PC-3 (cell line): Measurements from ENCODE around the gene TM4SF18. TPM values are rescaled to one million over a fixed set of nuclear protein-coding genes. Genes with fewer than 3 reads are reported as not detected.

Experiments
- ATAC-seq: fragments of 200-7000 bp; cut with Tn5 transposase; 2 replicates; pipeline ENCODE4 v1.9.1; 2020; ENCODE audit warnings: mild to moderate bottlenecking, moderate library complexity
- BruUV-seq: library from RNA; stranded (reverse); fragments of 400-500 nt; replicated peaks from 2 replicates; lab custom pipeline; 2021; lab: Mats Ljungman, UMichigan
- CTCF ChIA-PET: fragments of 300-600 bp; sonication (Branson Sonifier 250); formaldehyde crosslinking; loops from one replicate; lab custom pipeline; 2022; ENCODE audit warnings: antibody characterized with exemption; lab: Charles Lee
- POLR2A ChIA-PET: fragments of 300-600 bp; sonication (Branson Sonifier 250); formaldehyde crosslinking; loops from one replicate; lab custom pipeline; 2022; ENCODE audit warnings: antibody characterized with exemption; ENCODE audit not compliant: unreplicated experiment; lab: Charles Lee
- DNase-seq: peaks from one replicate; pipeline ENCODE4 v3.0.0-alpha.2; 2015
- H2AFZ ChIP-seq: fragments of 300-600 bp; sonication (generic); 2 replicates; pipeline ENCODE4 v1.6.0; 2016; ENCODE audit warnings: antibody characterized with exemption, low read length
- H3F3A ChIP-seq: fragments of 300-600 bp; sonication (generic); one replicate; pipeline ENCODE4 v1.6.0; 2017; ENCODE audit warnings: antibody characterized with exemption, low read length, control low read depth, mild to moderate bottlenecking; ENCODE audit not compliant: unreplicated experiment
- H3K27ac ChIP-seq: fragments of 300-600 bp; sonication (generic); 2 replicates; pipeline ENCODE4 v1.5.1; 2016; ENCODE audit warnings: mild to moderate bottlenecking, low read length
- H3K27me3 ChIP-seq: fragments of 300-600 bp; sonication (generic); 2 replicates; pipeline ENCODE4 v1.6.1; 2016; ENCODE audit warnings: low read length, mixed read lengths
- H3K36me3 ChIP-seq: fragments of 300-600 bp; sonication (generic); 2 replicates; pipeline ENCODE4 v1.6.1; 2016; ENCODE audit warnings: low read depth, mixed run types, low read length, mixed read lengths
- H3K4me1 ChIP-seq: fragments of 300-600 bp; sonication (generic); 2 replicates; pipeline ENCODE4 v1.5.1; 2016; ENCODE audit warnings: low read length; ENCODE audit not compliant: insufficient read depth
- H3K4me2 ChIP-seq: fragments of 300-600 bp; sonication (generic); 2 replicates; pipeline ENCODE4 v1.6.0; 2016; ENCODE audit warnings: low read length
- H3K4me3 ChIP-seq: fragments of 300-600 bp; sonication (generic); 2 replicates; pipeline ENCODE4 v1.5.1; 2016; ENCODE audit warnings: mild to moderate bottlenecking, low read length, mixed read lengths
- H3K79me2 ChIP-seq: fragments of 300-600 bp; sonication (generic); 2 replicates; pipeline ENCODE4 v1.6.1; 2017; ENCODE audit warnings: low read length, mixed read lengths
- H3K9ac ChIP-seq: fragments of 300-600 bp; sonication (generic); 2 replicates; pipeline ENCODE4 v1.6.0; 2016; ENCODE audit warnings: mild to moderate bottlenecking, low read length
- H3K9me2 ChIP-seq: fragments of 300-600 bp; sonication (generic); replicated peaks from 2 replicates; pipeline ENCODE4 v1.6.1; 2016; ENCODE audit warnings: mixed run types, low read length, mixed read lengths
- H3K9me3 ChIP-seq: fragments of 300-600 bp; sonication (generic); 2 replicates; pipeline ENCODE4 v1.6.1; 2016; ENCODE audit warnings: low read length, mixed read lengths
- H4K20me1 ChIP-seq: fragments of 300-600 bp; sonication (generic); 2 replicates; pipeline ENCODE4 v1.6.1; 2016; ENCODE audit warnings: low read length, mixed read lengths
- CTCF ChIP-seq: fragments of 300-600 bp; sonication (generic); conservative IDR thresholded peaks from 2 replicates; pipeline ENCODE4 v1.5.1; 2017; ENCODE audit warnings: antibody characterized with exemption, low read depth, mild to moderate bottlenecking, low read length
- EZH2 ChIP-seq: fragments of 300-600 bp; sonication (generic); IDR thresholded peaks from one replicate; pipeline ENCODE4 v1.6.1; 2017; ENCODE audit warnings: antibody characterized with exemption, mild to moderate bottlenecking, low read length; ENCODE audit not compliant: unreplicated experiment
- EZH2phosphoT487 ChIP-seq: fragments of 300-600 bp; sonication (generic); IDR thresholded peaks from 2 replicates; pipeline ENCODE4 v1.6.1; 2018; ENCODE audit warnings: mild to moderate bottlenecking, antibody characterized with exemption, low read length, borderline replicate concordance
- intact Hi-C: fragments of 100-400 bp; cut with micrococcal nuclease; formaldehyde crosslinking; loops from 2 replicates; pipeline ENCODE4 v1.9.0; 2023
- total RNA-seq: library from RNA; depleted of rRNA; stranded (reverse); fragments of >200 nt; gene quantifications from 2 replicates; pipeline ENCODE4 v1.2.3, GENCODE V29; 2014

The TM4SF18 gene
- total RNA-seq, 1 experiment from 2014 or later = 0.40 TPM

GRCh38 chr3:149353581-149354184, 20.2 kb upstream of the TM4SF18 start:
- ATAC-seq = no peak
- DNase-seq = no peak
- peaks cover 9% of the 10 kb centered on the region; the same call in 1 of the 2 replicates for H3K4me1 ChIP-seq
- H4K20me1 ChIP-seq = no peaks in the 10 kb centered on the region
- no peaks in the 10 kb centered on the region for H3K9me3 ChIP-seq
- no peak overlapping the region for H3K27ac ChIP-seq
- POLR2A ChIA-PET = interaction anchor here (0.7 kb wide), 1 partner anchor 19 kb away, joined by 4 read pairs; no protein-coding TSS in a partner anchor
- H3K4me2 ChIP-seq = no peak overlapping the region
- no peak overlapping the region for H2AFZ ChIP-seq
- TF ChIP-seq EZH2 (no peak), EZH2phosphoT487 (no peak), CTCF (no peak)
- intact Hi-C loops = loop anchor here (2.0 kb wide), 1 partner anchor 13 kb away; no protein-coding TSS in a partner anchor
- H3K4me3 ChIP-seq = no peak overlapping the region
- CTCF ChIA-PET = no interaction called here
- no peaks in the 10 kb centered on the region for H3K36me3 ChIP-seq
- no peaks in the 10 kb centered on the region for H3F3A ChIP-seq
- no peaks in the 10 kb centered on the region for H3K27me3 ChIP-seq
- H3K9me2 ChIP-seq = no peaks in the 10 kb centered on the region
- H3K9ac ChIP-seq = peak overlapping the region; percentile 32; the same call in 1 of the 2 replicates
- no peaks in the 10 kb centered on the region for H3K79me2 ChIP-seq
- no TSS peak for BruUV-seq

DNA sequence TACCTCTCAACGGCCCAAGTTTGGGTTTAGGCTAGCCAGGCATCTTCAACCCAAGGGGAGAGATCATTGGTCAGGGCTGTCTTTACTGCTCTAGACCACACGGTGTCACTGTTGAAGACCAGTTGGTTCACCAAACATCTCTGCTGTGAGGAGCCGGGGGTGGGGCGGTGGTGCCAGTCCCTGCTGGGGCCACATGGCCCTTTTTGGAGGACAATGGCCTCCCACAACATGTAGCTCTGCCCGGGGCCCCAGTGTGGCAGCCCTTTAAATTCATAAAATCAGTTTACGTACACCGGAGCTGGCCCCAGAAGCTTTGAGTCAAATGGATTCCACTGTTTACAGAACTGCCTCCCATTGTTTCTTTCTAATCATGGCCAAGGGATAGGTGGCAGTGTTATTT, 19.1 kb upstream of the TM4SF18 start:
- ATAC-seq = peak; percentile 93
- peak; percentile 84 for DNase-seq
- Histone ChIP-seq H3K9me3 (no peaks in the 10 kb centered on the region), H3K4me3 (no peak overlapping the region), H2AFZ (peak overlapping the region; percentile 53), H3K27me3 (no peaks in the 10 kb centered on the region), H3K4me1 (peaks cover 9% of the 10 kb centered on the region; the same call in 1 of the 2 replicates), H3K79me2 (no peaks in the 10 kb centered on the region), H3K9me2 (no peaks in the 10 kb centered on the region), H3K9ac (peak overlapping the region; percentile 32), H4K20me1 (no peaks in the 10 kb centered on the region), H3K4me2 (no peak overlapping the region), H3K36me3 (no peaks in the 10 kb centered on the region), H3K27ac (peak overlapping the region; percentile 38), H3F3A (no peaks in the 10 kb centered on the region)
- ChIA-PET CTCF (interaction anchor here (0.5 to 0.6 kb wide), 2 partner anchors 128 to 1876 kb away, joined by 3 to 5 read pairs; no protein-coding TSS in a partner anchor), POLR2A (no interaction called here)
- no peak for TF ChIP-seq EZH2phosphoT487
- TF ChIP-seq EZH2 = no peak
- peak; percentile 91 for TF ChIP-seq CTCF
- no TSS peak for BruUV-seq
- intact Hi-C loops = loop anchor here (1.0 to 2.0 kb wide), 3 partner anchors 14 to 128 kb away; no protein-coding TSS in a partner anchor

DNA sequence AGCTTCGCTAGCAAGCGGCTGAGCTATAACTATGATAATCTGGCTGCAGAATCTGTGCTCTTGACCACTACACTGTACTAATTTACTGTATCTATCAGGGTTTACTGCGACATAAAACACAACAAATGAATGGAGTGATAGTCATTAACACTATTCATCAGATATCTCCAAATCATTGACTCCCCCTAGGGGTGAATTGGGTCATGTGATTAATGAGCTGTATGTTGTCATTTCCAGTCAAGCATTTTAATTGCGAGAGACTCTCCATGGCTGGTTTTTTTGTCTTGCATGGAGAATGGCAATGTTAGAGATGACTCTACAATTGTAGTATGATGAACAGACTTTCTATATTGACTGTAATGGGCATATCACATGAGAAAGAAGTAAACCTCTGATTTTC, 10.5 kb upstream of the TM4SF18 start:
- H3K27ac ChIP-seq = no peak overlapping the region; the same call in 1 of the 2 replicates
- no peaks in the 10 kb centered on the region for H3K79me2 ChIP-seq
- ATAC-seq (no peak), DNase-seq (no peak)
- ChIA-PET POLR2A (interaction anchor here (0.6 kb wide), 1 partner anchor 873 kb away, joined by 3 read pairs; no protein-coding TSS in a partner anchor), CTCF (no interaction called here)
- intact Hi-C loops = no loop called here
- no peaks in the 10 kb centered on the region for H3K36me3 ChIP-seq
- H4K20me1 ChIP-seq = no peaks in the 10 kb centered on the region
- H3K9me3 ChIP-seq = no peaks in the 10 kb centered on the region
- H3K9ac ChIP-seq = no peak overlapping the region
- H3K27me3 ChIP-seq = no peaks in the 10 kb centered on the region
- H2AFZ ChIP-seq = no peak overlapping the region
- H3K9me2 ChIP-seq = no peaks in the 10 kb centered on the region
- peaks cover 10% of the 10 kb centered on the region for H3F3A ChIP-seq
- no TSS peak for BruUV-seq
- H3K4me3 ChIP-seq = no peak overlapping the region
- TF ChIP-seq EZH2 (no peak), CTCF (peak; percentile 40; the same call in 1 of the 2 replicates)
- H3K4me2 ChIP-seq = no peak overlapping the region
- H3K4me1 ChIP-seq = peaks cover 47% of the 10 kb centered on the region
